Measurements from ENCODE around the gene MBLAC1. TPM values are rescaled to one million over a fixed set of nuclear protein-coding genes. Genes with fewer than 3 reads are reported as not detected.
"Not testable (repeated sequence)": the region's sequence is repeated elsewhere in the genome, so short reads cannot be mapped to it uniquely, and the experiment has no call there.

The MBLAC1 gene
- total and polyA plus RNA-seq, 4 donors, result 1.7 to 2.9 (median 2.1) TPM

- Histone ChIP-seq H3K27me3 (ENCODE audit: control insufficient read depth in 3 of 3, insufficient read depth in 3 of 3, low read length in 2 of 3) (no peaks in the 10 kb centered on the region), H3K9me3 (ENCODE audit: control insufficient read depth in 4 of 4, insufficient read depth in 3 of 4, low read length in 3 of 4) (no peaks in the 10 kb centered on the region), H3K4me1 (ENCODE audit: control insufficient read depth in 5 of 5, insufficient read depth in 5 of 5, low read length in 5 of 5) (peaks cover 0 to 15% (median 5%) of the 10 kb centered on the region in 5 donors), H3K27ac (ENCODE audit: low read depth in 1 of 2, low read length in 1 of 2) (no peak overlapping the region), H3K36me3 (ENCODE audit: control insufficient read depth in 4 of 4, insufficient read depth in 4 of 4, low read length in 4 of 4) (no peaks in the 10 kb centered on the region), H3K4me3 (no peak overlapping the region), H3K9ac (ENCODE audit: insufficient read depth in 1 of 2, low read length in 2 of 2) (no peak overlapping the region)
- TF ChIP-seq, protein P1, sequence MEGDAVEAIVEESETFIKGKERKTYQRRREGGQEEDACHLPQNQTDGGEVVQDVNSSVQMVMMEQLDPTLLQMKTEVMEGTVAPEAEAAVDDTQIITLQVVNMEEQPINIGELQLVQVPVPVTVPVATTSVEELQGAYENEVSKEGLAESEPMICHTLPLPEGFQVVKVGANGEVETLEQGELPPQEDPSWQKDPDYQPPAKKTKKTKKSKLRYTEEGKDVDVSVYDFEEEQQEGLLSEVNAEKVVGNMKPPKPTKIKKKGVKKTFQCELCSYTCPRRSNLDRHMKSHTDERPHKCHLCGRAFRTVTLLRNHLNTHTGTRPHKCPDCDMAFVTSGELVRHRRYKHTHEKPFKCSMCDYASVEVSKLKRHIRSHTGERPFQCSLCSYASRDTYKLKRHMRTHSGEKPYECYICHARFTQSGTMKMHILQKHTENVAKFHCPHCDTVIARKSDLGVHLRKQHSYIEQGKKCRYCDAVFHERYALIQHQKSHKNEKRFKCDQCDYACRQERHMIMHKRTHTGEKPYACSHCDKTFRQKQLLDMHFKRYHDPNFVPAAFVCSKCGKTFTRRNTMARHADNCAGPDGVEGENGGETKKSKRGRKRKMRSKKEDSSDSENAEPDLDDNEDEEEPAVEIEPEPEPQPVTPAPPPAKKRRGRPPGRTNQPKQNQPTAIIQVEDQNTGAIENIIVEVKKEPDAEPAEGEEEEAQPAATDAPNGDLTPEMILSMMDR (IDR thresholded peaks at IDR 0.05; ENCODE audit: control extremely low read depth, extremely low read depth), result no peak
- DNase-seq, result no peak
- WGBS, 2 donors, result 65 to 73% methylated on average over 1 of the region's 1 CpG
- no peak for ATAC-seq (ENCODE audit: insufficient read depth, low FRiP score)
Observed at GRCh38 chr7:100128637-100128963, 1.8 kb downstream of the MBLAC1 start.

DNA sequence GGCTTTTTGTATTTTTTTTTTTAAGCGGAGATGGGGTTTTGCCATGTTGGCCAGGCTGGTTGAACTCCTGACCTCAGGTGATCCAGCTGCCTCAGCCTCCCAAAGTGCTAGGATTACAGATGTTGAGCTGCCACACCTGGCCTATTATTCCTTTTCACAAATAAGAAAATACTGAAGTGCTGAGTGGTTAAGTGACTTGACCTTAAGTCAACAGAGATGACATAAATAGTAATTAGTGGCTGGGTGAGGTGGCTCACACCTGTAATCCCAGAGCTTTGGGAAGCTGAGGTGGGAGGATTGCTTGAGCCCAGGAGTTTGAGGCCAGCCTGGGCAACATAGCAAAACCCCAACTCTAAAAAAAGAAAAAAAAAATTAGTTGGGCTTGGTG is 3.4 kb downstream of the MBLAC1 start:
- WGBS, 2 donors, result 96% methylated on average over 1 of the region's 1 CpG
- not testable (repeated sequence) for H3K9me3 ChIP-seq (ENCODE audit: control insufficient read depth in 4 of 4, insufficient read depth in 3 of 4, low read length in 3 of 4); H3K9ac ChIP-seq (ENCODE audit: insufficient read depth in 1 of 2, low read length in 2 of 2); DNase-seq; H3K4me3 ChIP-seq; H3K27ac ChIP-seq (ENCODE audit: low read depth in 1 of 2, low read length in 1 of 2); H3K36me3 ChIP-seq (ENCODE audit: control insufficient read depth in 4 of 4, insufficient read depth in 4 of 4, low read length in 4 of 4); ATAC-seq (ENCODE audit: insufficient read depth, low FRiP score); H3K27me3 ChIP-seq (ENCODE audit: control insufficient read depth in 3 of 3, insufficient read depth in 3 of 3, low read length in 2 of 3)
- H3K4me1 ChIP-seq (ENCODE audit: control insufficient read depth in 5 of 5, insufficient read depth in 5 of 5, low read length in 5 of 5), result peaks cover 0 to 15% (median 5%) of the 10 kb centered on the region in 5 donors

GRCh38 chr7:100130608-100131453 is 4.1 kb downstream of the MBLAC1 start:
- Histone ChIP-seq H3K9me3 (ENCODE audit: control insufficient read depth in 4 of 4, insufficient read depth in 3 of 4, low read length in 3 of 4) (no peaks in the 10 kb centered on the region), H3K4me3 (no peak overlapping the region), H3K27me3 (ENCODE audit: control insufficient read depth in 3 of 3, insufficient read depth in 3 of 3, low read length in 2 of 3) (no peaks in the 10 kb centered on the region), H3K4me1 (ENCODE audit: control insufficient read depth in 5 of 5, insufficient read depth in 5 of 5, low read length in 5 of 5) (peaks cover 0 to 14% (median 5%) of the 10 kb centered on the region in 5 donors), H3K27ac (ENCODE audit: low read depth in 1 of 2, low read length in 1 of 2) (no peak overlapping the region), H3K36me3 (ENCODE audit: control insufficient read depth in 4 of 4, insufficient read depth in 4 of 4, low read length in 4 of 4) (no peaks in the 10 kb centered on the region), H3K9ac (ENCODE audit: insufficient read depth in 1 of 2, low read length in 2 of 2) (no peak overlapping the region)
- DNase-seq, result peak; percentile 74 to 81 (median 74)
- 13 to 14% methylated on average over 24 of the region's 24 CpGs for WGBS, 2 donors
- TF ChIP-seq, protein P1 (IDR thresholded peaks at IDR 0.05; ENCODE audit: control extremely low read depth, extremely low read depth), result peak; percentile 77
- ATAC-seq (ENCODE audit: insufficient read depth, low FRiP score), result no peak

DNA sequence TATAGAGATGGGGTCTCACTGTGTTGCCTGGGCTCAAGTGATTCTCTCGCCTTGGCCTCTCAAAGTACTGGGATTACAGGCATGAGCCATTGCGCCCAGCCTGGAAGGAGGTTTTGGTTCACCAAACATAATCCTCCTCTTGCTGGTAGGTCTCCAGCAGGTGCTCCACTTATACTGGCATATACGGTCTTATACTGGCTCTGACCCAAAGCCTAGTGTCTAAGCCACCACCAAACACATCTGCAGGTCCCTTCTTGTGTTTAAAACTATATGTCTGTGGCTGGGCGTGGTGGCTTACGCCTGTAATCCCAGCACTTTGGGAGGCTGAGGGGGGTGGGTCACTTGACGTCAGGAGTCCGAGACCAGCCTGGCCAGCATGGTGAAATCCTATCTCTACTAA is 5.4 kb downstream of the MBLAC1 start:
- Histone ChIP-seq H3K9ac (ENCODE audit: insufficient read depth in 1 of 2, low read length in 2 of 2) (no peak overlapping the region), H3K4me1 (ENCODE audit: control insufficient read depth in 5 of 5, insufficient read depth in 5 of 5, low read length in 5 of 5) (peaks cover 0 to 10% (median 5%) of the 10 kb centered on the region in 5 donors), H3K9me3 (ENCODE audit: control insufficient read depth in 4 of 4, insufficient read depth in 3 of 4, low read length in 3 of 4) (no peaks in the 10 kb centered on the region), H3K27me3 (ENCODE audit: control insufficient read depth in 3 of 3, insufficient read depth in 3 of 3, low read length in 2 of 3) (no peaks in the 10 kb centered on the region), H3K27ac (ENCODE audit: low read depth in 1 of 2, low read length in 1 of 2) (no peak overlapping the region), H3K36me3 (ENCODE audit: control insufficient read depth in 4 of 4, insufficient read depth in 4 of 4, low read length in 4 of 4) (no peaks in the 10 kb centered on the region), H3K4me3 (no peak overlapping the region)
- TF ChIP-seq, protein P1 (IDR thresholded peaks at IDR 0.05; ENCODE audit: control extremely low read depth, extremely low read depth), result no peak
- WGBS, 2 donors, result 62 to 71% methylated on average over 7 of the region's 7 CpGs
- DNase-seq (no peak), ATAC-seq (ENCODE audit: insufficient read depth, low FRiP score) (no peak)
